HG02571 (cell line): ENCODE measurements around the gene HSP90AB1.

ENCODE experiments used
- ATAC-seq: cut with Tn5 transposase; IDR thresholded peaks from one replicate; pipeline ENCODE4 v1.9.1; 2021; ENCODE audit warnings: mild to moderate bottlenecking, moderate library complexity; ENCODE audit not compliant: unreplicated experiment

The HSP90AB1 gene

GRCh38 chr6:44254191-44255104, 7.5 kb downstream of the HSP90AB1 start:
- no peak for ATAC-seq

GRCh38 chr6:44255105-44255808, 8.4 kb downstream of the HSP90AB1 start:
- ATAC-seq: no peak

- no peak for ATAC-seq
Observed at GRCh38 chr6:44255871-44256774, 9.2 kb downstream of the HSP90AB1 start.

GRCh38 chr6:44256775-44257024, 9.8 kb downstream of the HSP90AB1 start:
- no peak for ATAC-seq

GRCh38 chr6:44257025-44257752, 10.3 kb downstream of the HSP90AB1 start, which contains the start of gene SLC35B2:
TSS of gene SLC35B2 (minus strand) at chr6:44257528. CDS start at chr6:44257410, 118 bp downstream.
- peak; percentile 38 for ATAC-seq

GRCh38 chr6:44257753-44258324, 10.9 kb downstream of the HSP90AB1 start:
- ATAC-seq: peak; percentile 12

- ATAC-seq: no peak
Observed at GRCh38 chr6:44258325-44258863, 11.5 kb downstream of the HSP90AB1 start.

GRCh38 chr6:44258921-44259320, 12.0 kb downstream of the HSP90AB1 start:
- no peak for ATAC-seq

- ATAC-seq: no peak
Observed at GRCh38 chr6:44260011-44260410, 13.1 kb downstream of the HSP90AB1 start.

- no peak for ATAC-seq
Observed at GRCh38 chr6:44260451-44261297, 13.8 kb downstream of the HSP90AB1 start.

GRCh38 chr6:44261581-44261980, 14.7 kb downstream of the HSP90AB1 start:
- ATAC-seq: no peak

- no peak for ATAC-seq
Observed at GRCh38 chr6:44262467-44263353, 15.8 kb downstream of the HSP90AB1 start.

GRCh38 chr6:44263354-44264100, 16.6 kb downstream of the HSP90AB1 start:
- no peak for ATAC-seq

- ATAC-seq: peak; percentile 31
Observed at GRCh38 chr6:44264154-44265006, 17.5 kb downstream of the HSP90AB1 start.

GRCh38 chr6:44265007-44265721, 18.3 kb downstream of the HSP90AB1 start, which contains the start of gene NFKBIE:
TSS of gene NFKBIE (minus strand) at chr6:44265551. CDS start at chr6:44265346, 205 bp downstream.
- peak; percentile 26 for ATAC-seq
